ENCODE data around the gene MAPK7. TPM values are rescaled to one million over a fixed set of nuclear protein-coding genes. Genes with fewer than 3 reads are reported as not detected.

The MAPK7 gene
- total RNA-seq, 4 donors from 2014 or later, result 12.9 to 25.2 (median 21.9) TPM

DNA sequence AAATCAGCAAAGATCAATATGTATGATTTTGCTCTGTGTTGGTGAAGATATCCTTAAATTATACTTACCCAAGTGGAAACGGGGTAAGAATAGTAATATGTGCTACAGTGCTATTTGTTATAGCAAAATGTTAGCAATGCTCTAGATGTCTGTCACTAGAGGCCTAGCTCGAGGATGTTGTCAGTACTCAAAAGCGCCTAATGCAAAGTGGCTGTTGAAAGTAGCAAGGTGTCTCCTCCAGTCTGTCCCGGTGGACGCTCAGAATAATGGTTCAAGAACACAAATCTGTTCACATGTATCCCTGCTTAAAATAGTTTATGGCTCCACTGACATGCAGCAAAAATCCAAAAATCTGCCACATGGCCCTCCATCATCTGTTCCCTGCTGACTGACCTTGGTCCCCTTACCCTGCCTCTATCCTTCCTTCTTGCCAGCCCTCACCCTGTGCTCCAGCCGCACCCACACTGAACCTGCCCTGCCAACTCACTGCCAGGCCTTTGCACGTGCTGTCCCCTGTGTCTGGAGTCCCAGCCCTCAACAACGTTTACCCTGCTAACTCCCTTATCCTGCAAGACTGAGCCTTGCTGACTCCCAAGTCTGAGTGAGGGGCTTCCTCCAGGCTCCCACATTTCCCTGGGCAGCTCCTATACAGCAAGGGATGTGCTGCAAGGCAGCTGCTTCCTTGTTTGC is 23.2 kb downstream of the MAPK7 start:
- ATAC-seq (ENCODE audit: low FRiP score) (no peak), DNase-seq (ENCODE audit: low spot score) (no peak)
- TF ChIP-seq, protein P1, sequence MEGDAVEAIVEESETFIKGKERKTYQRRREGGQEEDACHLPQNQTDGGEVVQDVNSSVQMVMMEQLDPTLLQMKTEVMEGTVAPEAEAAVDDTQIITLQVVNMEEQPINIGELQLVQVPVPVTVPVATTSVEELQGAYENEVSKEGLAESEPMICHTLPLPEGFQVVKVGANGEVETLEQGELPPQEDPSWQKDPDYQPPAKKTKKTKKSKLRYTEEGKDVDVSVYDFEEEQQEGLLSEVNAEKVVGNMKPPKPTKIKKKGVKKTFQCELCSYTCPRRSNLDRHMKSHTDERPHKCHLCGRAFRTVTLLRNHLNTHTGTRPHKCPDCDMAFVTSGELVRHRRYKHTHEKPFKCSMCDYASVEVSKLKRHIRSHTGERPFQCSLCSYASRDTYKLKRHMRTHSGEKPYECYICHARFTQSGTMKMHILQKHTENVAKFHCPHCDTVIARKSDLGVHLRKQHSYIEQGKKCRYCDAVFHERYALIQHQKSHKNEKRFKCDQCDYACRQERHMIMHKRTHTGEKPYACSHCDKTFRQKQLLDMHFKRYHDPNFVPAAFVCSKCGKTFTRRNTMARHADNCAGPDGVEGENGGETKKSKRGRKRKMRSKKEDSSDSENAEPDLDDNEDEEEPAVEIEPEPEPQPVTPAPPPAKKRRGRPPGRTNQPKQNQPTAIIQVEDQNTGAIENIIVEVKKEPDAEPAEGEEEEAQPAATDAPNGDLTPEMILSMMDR (IDR thresholded peaks at IDR 0.05), result no peak

DNA sequence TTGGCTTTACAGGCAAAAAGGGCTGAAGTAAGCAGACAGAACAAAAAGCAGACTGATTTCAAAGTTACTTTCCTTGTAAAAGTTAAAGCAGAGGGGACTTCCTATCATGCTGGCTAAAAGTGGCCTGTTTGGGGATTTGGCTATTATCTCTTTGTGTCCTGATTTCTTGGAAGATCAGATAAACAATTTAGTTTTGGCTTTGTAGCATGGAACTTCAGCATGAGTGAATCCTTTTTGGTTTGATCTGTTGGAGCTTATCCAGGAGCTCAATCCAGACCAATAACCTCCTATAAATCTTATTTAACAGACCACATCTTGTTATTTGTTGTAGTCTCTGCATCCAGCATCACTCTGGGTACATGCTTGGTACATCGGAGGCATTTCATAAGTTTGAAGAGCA is 23.9 kb downstream of the MAPK7 start:
- no peak for ATAC-seq (ENCODE audit: low FRiP score)
- TF ChIP-seq, protein P1 (IDR thresholded peaks at IDR 0.05), result no peak
- no peak for DNase-seq (ENCODE audit: low spot score)

DNA sequence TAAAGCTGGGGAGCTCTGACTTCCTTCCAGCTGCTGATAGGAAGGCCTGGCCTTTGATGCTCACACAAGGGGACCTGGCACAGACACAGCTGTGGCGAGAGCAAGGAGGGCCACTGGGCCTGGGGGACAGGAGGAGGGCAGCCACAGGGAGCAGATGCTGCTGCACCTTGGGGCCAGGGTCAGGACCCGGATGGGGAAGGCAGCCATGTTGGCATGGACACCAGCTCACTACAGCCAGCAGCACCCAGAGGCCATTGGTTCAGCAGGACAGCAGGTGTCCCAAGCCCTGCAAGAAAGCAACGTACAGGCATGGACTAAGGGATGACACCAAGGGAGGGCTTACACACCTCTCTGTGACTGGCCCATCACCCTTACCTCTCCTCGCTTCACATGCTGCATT is 24.7 kb downstream of the MAPK7 start:
- DNase-seq (ENCODE audit: low spot score), result no peak
- ATAC-seq (ENCODE audit: low FRiP score), result no peak
- TF ChIP-seq, protein P1 (IDR thresholded peaks at IDR 0.05), result no peak

DNA sequence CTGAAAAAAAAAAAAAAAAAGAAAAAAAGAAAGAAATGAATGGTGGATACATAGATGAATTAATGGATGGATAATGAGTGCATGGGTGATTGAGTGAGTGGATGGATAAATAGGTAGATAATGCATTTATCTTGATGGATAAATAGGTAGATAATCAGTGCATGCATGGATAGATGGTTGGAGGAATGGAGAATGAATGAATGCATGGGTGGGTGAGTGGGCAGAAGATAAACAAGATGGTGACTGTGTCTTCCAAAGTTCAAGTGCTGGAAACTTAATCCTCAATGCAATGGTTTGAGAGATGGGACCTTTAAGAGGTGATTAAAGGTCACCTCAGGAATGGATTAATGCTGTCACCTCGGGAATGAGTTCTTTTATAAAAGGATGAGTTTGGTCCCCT is 26.0 kb downstream of the MAPK7 start:
- no peak for ATAC-seq (ENCODE audit: low FRiP score)
- DNase-seq (ENCODE audit: low spot score), result no peak
- TF ChIP-seq, protein P1 (IDR thresholded peaks at IDR 0.05), result no peak

DNA sequence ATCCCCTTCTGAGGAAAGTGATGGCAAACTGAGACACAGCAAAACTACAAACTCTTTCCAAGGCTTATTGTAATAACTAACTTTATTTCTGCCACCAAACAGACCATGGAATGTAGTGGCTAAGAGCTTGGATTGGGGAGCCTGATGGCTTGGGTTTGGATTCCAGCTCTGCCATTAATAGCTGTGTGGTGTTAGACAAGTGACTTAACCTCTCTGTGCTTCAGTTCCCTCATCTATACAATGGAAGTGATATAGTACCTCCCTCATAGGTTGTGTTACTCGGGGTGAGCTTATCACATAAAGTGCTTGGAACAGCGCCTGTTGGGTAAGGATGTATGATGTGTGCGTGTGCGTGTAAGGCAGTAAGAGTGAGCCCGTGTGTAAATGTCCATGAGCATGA is 26.8 kb downstream of the MAPK7 start:
- no peak for ATAC-seq (ENCODE audit: low FRiP score)
- TF ChIP-seq, protein P1 (IDR thresholded peaks at IDR 0.05), result no peak
- DNase-seq (ENCODE audit: low spot score), result no peak

DNA sequence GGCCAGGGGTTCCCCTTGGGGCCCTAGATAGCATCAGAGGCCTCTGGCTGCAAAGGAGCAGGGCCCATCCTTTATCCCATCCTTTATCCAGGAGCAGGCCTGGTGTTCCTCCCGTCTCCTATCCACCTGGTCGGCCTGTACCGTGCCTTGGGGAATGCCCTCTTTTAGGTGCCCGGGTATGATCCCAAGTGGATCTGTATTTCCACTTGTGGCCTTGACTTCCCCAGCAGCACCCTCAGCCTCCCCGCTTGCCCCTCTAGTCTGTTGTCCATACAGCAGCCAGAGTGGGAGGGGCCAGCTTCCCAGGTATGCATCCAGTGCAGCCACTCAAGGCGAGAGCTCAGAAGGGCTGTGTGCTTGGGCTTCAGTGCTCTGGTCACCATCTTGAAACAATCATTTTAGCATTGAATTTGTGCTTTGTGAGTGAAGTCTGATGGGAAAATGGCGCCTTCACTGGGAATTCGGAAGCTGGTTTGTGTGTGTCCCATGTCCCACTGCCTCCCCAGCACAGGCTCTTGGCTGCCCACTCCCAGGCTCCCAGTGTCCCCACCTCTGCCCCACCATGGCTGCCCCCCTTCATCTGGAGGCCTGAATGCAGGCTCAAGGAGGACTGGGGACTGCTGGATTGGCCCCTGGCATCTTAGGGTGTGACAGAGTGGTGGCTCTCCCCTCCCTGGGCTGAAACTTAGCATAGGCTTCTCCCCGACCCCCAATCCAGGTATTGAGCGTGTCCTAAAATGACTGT is 29.5 kb downstream of the MAPK7 start:
- DNase-seq (ENCODE audit: low spot score) (no peak), ATAC-seq (ENCODE audit: low FRiP score) (no peak)
- TF ChIP-seq, protein P1 (IDR thresholded peaks at IDR 0.05), result no peak

DNA sequence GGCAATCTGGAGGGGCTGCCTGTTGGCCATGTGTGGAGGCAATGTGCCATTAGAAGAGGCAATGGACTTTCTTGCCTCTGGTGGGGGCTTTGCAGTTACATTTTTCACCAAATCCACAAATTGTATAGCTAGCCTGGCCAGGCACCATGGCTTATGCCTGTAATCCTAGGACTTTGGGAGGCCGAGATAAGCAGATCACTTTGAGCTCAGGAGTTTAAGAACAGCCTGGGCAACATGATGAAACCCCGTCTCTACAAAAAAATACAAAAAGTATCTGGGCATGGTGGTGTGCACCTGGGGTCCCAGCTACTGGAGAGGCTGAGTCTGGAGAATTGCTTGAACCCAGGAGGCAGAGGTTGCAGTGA is 30.0 kb downstream of the MAPK7 start:
- TF ChIP-seq, protein P1 (IDR thresholded peaks at IDR 0.05), result no peak
- ATAC-seq (ENCODE audit: low FRiP score) (no peak), DNase-seq (ENCODE audit: low spot score) (no peak)

Data from omental fat pad (tissue), 4 donors.